CMK (cell line): Measurements from ENCODE around the gene RASL10A.

Experiments used
- DNase-seq: peaks from one replicate; pipeline ENCODE4 v3.0.0-alpha.2; 2010; ENCODE audit warnings: low read depth

The RASL10A gene

GRCh38 chr22:29305836-29306174 is 9.7 kb downstream of the RASL10A start:
- no peak for DNase-seq

DNA sequence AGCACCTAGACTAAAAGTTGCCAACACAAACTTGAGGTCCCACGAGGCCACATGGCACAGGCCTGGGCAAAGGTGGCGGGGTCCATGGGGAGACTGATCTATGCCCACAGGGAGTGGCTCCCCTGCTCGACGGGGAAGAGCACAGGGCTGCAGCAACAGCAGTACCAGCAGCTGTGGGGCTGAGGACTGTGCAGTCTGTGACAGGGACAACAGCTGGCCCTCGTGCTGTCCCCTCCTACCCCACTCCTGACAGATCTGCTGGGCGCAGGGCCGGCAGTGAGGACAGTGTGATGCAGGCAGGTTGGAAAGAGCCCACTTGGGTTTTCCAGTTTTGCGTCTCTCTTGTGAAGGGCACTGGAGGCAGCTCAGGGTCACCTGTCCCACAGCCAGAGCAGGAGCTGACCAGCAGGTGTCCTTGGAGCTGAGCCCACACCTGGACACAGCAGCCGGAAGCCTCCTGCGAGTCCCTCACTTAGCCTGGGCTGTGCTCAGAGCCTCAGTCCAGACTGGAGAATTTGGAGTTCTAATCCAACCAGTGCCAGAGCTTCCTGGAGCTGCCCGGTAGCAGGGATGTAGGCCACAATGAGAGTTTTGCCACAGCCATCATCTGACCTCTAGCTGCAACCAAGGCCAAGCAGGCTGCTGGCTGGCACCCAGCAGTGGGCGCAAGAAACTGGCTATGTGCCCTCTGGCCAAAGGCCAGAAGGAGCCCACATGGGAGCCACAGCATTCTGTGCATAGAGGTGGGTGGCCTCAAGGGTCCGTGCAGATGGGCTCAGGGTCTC is 12.6 kb downstream of the RASL10A start:
- no peak for DNase-seq

- no peak for DNase-seq
These were observed 13.2 kb downstream of the RASL10A start for GRCh38 chr22:29302402-29302680.

DNA sequence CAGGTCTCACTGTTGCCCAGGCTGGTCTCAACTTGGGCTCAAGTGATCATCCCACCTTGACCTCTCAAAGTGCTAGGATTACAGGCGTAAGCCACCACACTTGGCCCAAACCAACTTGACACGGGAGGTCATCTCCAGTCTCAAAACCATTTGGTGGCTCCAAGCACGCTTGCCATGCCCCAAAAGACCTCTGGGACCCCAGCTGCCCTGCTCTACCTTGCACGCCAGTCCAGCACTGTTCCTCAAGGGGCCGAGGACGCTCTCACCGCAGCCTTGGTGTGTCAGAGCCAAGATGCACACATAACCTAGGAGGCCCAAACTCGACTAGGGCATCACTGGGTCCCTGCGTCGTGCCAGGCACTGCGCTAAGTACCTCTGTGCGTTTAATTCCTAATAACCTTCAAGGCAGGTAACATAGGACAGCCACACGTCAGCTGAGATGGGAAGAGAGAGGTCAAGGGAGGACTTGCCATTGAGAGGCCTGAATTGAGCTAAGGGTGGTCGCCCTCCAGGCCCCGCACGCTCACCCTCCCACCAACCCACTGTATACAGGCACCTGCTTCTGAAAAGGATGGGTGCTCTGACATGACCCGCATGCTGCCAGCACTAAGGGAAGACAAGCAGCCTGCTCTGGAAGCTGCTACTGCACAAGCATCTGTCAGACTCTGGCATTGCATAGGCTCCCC is 13.6 kb downstream of the RASL10A start:
- no peak for DNase-seq

DNA sequence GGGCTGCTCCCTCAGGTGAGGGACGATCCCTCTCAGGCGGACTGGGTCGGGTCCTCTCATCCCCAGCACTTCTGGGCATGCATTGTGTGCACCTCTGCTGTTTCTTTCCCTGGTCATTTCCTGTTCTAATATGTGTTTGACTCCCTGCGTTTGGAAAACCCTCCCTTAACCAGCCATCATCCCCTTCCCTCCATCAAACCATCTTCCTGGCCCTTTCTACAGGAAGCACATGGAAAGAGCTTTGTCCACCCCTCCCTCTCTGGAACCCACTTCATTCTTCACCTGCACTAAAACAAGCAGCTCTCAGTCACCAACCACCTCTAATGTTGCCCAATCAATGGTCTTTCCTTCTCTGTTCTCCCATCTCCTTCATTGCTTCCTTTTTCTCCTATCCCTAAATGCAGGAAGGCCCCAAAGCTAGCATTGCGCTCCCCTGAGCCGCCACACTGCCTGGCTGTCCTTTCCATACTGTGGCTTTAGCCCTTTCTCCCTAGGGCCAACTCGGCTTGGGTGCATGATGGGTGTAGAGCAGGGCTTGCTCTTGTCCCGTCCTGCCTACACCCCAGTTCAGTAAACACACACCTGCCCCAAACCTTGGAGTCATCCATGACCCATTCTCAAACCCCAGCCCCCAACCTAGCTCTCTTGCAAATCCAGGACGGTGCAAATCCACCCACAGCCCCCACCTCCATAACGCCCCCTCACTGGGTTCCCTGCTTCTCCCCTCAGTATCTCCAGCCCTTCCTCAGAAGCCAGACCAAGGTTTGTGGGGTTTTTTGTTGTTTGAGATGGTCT is 14.5 kb downstream of the RASL10A start:
- DNase-seq = no peak

- no peak for DNase-seq
These were observed 15.1 kb downstream of the RASL10A start for GRCh38 chr22:29300467-29300806.

- no peak for DNase-seq
These were observed 16.2 kb downstream of the RASL10A start for GRCh38 chr22:29299136-29299900.

DNA sequence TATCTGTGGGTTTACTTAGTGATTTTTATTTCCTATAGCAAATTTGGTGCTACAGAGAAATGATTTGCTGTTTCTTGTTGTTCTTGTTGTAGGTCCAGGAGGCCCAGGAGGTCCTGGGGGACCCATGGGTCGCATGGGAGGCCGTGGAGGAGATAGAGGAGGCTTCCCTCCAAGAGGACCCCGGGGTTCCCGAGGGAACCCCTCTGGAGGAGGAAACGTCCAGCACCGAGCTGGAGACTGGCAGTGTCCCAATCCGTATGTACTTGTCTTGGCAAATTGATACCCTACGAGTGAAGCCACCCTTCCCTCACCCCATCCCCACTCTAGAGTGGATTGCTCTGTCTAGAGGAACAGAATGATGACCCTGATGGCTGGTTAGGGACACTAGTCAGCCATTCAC is 16.9 kb downstream of the RASL10A start:
- DNase-seq = no peak

DNA sequence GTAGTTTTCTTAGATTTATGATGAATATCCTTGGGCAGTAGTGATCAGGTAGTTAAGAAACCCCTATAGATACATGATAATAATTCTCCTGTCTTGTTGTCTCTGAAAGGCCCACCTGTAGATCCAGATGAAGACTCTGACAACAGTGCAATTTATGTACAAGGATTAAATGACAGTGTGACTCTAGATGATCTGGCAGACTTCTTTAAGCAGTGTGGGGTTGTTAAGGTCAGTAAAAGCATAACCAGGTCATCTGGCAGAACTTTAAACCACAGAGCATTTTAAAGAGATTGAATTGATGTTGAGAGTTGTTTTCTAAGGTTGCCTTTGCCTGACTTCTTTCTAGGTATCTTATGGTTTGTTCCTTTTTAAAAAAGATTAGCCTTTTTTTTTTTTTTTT is 23.1 kb downstream of the RASL10A start:
- no peak for DNase-seq

GRCh38 chr22:29291215-29291614 is 24.3 kb downstream of the RASL10A start:
- no peak for DNase-seq

GRCh38 chr22:29290061-29290460 is 25.4 kb downstream of the RASL10A start:
- DNase-seq = no peak

DNA sequence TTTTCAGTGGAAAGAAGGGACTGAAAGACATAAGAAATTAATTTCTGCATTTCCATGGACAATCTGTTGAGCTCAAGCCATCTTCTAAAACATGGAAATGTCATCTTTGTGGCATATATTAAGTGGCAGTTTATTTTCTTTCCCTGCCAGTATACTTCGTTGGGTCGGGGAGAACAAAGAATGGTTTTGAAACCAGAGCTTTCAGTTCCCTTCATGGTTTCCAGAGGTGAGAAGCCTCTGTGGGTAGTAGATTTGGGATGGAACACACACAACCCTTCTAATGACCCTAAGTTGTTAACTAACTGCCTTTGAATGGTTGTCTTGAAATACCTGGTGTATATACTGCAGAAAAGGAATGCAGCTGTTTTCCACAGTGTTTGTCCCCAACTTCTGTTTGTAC is 26.7 kb downstream of the RASL10A start:
- DNase-seq = no peak

- no peak for DNase-seq
These were observed 31.3 kb downstream of the RASL10A start for GRCh38 chr22:29284196-29284595.

GRCh38 chr22:29277927-29278326 is 37.6 kb downstream of the RASL10A start:
- DNase-seq = no peak

DNA sequence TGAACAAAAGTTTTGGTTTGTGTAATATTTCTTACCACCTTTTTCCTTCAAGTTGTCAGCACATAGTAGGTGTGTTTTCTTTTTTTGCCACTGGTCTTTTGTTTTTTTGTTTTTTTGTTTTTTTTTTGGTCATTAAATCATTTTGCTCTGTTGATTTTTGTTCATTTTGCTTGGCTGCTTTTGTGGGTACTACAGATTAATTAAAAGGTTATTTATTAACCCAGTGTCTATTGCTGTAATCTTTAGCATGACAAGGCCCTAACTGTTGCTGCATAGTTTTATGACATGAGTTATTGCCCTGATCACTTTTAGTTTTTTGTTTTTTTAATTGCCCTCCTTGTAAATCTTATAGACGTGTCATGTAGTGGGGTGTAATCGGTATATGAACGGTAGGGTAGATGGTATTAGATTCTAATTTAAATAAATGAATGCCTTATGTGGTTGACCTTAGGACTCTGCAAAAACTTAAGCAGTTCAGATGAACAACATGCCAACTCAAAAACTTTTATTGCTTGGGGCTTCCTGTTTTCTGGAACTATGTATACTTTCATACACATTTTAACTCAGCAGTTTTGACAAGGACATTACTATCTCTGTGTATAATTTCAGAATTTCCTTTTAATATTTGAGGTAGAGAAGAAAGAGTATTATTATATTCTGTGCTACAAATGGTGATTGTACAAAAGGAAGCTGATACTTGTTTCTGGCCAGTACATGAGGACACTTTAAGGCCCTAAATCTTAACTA is 39.5 kb downstream of the RASL10A start:
- no peak for DNase-seq

DNA sequence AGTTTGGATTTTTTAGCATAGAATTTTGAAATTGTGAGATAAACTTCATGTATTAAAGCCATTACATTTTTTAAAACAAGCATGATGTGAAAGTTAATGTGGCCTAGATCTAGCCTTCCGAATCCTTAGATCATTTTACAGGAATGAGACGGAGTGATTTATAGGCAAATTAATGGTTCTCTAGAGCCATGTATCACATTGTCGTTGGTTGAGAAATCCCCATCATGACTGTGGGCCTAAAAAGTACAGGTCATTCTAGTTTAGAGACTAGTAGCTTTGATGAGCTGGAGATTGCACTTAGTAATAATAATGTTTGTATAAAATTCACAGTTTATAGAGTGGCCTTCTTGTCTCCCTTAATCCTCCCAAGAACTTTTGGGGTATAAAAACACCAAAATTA is 40.3 kb downstream of the RASL10A start:
- no peak for DNase-seq

DNA sequence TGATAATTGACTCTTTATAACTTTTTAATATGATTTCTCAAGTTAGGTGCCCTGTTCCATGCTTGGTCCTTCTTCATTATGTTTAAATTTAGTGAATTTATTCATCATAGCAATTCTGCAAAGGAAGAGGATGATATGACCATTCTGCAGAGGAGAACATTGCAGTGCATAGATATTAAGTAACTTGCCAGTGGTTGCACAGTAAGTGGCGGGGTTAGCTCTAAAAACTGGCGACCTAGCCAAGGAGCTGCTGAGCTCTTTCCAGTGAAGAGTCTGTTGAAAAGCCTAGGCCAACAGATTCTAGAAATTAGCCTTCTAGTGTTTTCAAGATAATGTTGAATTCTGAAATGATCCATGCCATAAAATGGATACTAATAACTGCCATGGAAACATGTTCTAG is 42.9 kb downstream of the RASL10A start:
- DNase-seq = no peak

DNA sequence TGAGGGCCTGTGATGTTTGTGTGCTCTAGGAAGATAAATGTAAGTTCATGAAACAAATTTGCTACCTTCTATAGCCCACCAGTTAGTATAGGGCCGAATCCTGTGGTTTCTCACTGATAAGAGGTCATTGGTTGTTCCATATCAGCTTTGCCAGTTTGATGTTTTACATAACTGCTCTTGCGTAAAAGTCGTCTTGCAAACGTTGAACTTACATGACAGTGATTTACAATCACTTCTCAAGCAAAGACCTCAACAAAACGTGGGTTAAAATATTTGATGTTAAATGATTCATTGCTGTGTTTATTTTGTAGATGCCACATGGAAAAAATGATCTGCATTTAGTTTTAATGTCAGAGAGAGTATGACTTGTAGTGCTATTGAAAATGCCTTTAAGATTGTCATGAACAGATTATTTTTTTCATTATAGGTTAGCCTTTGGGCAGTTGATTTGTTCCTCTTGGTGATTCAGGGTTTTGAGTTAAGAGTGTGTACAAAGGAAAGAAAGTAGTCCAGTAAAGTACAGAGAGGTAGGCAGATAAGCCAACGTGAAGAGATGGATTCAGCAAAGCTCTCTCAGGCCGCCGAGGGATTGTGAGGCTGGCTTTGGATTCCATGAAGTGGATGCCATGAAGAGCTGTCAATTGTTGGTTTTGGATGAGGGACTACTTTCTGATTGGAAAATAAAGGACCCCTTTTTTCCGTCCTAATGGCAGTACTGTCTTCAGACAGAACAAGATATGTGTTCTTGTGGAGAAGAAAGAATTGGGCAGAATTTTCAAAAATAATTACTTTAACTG is 44.8 kb downstream of the RASL10A start:
- no peak for DNase-seq

DNA sequence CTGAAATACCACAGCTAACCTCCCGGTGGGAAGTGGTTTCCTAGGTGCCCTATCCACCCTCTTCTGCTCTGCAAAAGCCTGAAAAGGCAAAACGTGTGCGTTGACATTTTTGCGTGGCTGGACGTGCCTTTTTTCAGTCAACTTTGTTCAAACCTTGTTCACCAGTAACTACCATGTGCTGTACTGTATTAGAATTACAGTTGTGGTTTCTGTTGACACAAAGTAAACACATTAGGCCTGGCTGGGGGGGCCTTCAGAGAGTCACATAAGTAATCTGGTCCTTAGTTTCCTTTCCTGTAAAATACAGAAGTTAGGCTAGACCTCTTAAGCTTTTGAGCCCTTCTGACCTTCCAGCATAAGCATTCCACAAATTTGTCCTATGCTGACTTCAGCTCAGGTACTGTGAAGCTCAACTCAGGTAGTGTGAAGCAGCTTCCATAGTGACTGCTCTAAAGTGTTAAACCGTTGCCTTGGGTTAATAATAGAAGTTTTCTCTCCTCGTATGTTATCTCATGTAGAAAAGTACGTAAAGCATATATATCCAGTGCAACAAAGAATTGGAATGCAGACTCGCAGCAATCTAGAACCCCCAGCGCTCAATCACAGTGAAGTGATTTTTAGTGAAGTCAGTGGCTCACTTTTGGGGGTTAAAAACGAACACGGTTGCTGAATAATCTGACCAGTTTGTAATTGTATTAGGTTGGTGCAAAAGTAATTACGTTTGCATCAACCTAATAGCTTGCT is 45.6 kb downstream of the RASL10A start:
- DNase-seq = no peak

- DNase-seq = no peak
These were observed 46.3 kb downstream of the RASL10A start for GRCh38 chr22:29269230-29269604.
